Right renal cortex interstitium (tissue), 3 donors: ENCODE results near the gene TCEAL9. TPM values are rescaled to one million over a fixed set of nuclear protein-coding genes. Genes with fewer than 3 reads are reported as not detected.
"Not testable (repeated sequence)": the region's sequence is repeated elsewhere in the genome, so short reads cannot be mapped to it uniquely, and the experiment has no call there.

ENCODE experiments used
- DNase-seq, 3 donors: peaks; one replicate each; pipeline ENCODE4 v3.0.0-alpha.2; 2013; ENCODE audit warnings: low read depth in 3 of 3, low spot score in 2 of 3
- polyA plus RNA-seq, 3 donors: library from polyadenylated mRNA; unstranded; fragments of 120-200 nt; gene quantifications; one replicate each; pipeline ENCODE4 v1.2.1, GENCODE V29; 2013; ENCODE audit not compliant: insufficient read length in 3 of 3

Gene TCEAL9, protein sequence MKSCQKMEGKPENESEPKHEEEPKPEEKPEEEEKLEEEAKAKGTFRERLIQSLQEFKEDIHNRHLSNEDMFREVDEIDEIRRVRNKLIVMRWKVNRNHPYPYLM
- 100 to 1,000 TPM; 231 to 248 (median 239) TPM for polyA plus RNA-seq

DNA sequence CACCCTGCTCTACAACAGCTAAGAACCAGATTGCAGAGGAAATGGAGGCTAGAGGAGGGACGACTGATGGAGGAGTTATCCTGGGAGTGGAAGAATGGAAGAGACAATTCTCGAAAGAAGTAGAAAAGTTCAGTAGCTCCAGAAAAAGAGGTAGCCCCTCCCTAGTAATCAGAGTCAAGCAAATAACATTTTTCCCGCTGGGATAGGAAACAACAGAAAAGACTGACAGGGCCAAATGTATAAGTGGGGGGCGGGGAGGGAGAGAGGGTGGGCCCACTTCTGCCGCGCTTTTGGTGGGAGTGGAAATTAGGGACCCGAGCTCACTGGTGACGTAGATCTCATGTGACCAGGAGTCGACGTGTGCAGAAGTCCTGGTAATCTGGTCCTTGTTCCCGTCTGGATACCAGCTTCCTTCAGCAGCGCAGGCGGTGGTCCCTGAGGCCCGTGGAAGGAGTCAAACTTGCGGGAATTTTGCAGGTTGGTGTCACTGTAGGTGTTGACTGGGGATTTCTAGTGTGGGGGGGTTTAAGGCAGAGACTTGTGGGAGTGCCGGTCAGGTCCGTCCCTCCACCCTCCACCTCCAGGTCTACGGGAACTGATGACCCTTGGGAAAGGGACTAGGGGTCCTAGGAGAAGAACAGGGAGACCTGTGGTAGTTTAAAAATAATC lies at the start of gene TCEAL9:
TCEAL9 (plus strand) TSS at position 377 of the 669 bp plus-strand sequence. CDS start 1,179 bp downstream, outside the sequence.
- DNase-seq = peak in 1 of 3 donors; percentile 73

DNA sequence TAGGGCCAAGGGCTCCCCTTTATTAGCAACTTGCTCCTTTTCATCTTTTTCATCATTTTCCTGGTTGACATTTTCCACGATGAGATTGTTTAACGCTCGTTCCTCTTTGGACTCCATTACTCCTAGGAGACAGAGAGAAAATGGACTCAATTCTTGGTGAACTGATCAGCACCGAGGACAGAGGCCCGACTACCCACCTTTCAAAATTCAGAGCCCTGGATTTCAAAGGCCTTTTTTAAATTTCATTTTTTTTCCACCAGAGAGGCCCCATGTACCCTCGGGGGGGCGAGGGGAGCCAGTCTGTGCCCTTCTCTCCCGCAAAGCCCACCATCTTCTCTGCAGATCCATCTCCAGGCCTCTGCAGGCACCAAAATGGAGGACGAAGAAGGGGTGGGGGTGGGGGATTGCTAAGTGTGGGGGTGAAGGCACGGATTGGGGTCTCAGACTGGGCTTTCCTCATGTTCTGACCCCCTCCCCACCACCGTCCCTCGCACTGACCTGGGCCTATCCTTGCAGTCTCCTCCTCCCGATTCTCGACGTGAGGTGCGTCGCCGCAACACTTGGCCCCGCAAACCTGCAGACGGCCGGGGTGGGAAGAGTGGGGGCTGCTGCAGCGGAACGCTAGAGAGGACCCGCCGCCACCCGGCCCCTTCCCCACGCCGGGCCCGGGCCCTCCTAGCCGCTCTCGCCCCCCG lies 46.3 kb upstream of the TCEAL9 start:
- DNase-seq = no peak

DNA sequence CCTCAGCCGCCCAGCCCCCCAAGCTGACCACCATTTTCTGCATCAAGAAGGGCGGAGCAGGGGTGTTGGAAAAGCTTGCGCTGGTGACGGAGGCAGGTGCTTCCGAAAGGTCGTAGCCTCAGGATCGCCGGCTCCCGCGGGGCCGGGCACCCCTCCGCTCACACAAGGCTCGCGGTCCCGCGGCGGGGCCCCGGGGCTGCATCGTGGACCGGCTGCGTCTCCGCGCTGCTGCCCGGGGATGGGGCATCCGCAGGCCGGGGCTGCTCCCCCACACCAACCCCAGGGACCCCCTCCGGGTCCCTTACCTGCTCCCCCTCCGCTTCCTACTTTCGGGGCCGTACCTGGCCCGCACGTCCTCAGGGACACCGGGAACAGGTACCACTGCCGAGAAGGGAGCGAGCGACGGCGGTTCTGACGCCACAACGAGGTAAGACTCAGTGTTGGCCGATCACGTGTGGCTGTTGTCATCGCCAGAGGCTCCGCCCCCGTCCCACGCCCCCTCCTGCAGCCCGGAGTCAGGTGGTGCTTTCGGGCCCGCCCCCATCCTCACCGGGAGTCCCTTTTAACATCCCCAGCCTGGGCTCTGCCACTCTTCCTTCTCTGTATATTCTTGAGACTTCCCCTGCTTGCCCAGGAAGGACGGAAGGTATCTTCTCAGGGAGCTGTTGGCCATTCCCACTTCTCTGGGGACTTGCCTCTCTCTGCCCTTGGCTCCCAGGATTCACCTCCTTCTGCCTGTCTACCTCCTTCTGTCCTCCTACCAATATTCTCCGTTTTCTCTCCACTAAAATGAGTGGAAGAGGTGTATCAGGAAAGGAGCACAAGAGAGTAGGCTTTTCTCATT lies 45.5 kb upstream of the TCEAL9 start, which contains the start of gene BEX2:
BEX2 (minus strand) TSS at position 436 of the 844 bp plus-strand sequence. CDS start 1,014 bp downstream, outside the sequence.
- no peak for DNase-seq

DNA sequence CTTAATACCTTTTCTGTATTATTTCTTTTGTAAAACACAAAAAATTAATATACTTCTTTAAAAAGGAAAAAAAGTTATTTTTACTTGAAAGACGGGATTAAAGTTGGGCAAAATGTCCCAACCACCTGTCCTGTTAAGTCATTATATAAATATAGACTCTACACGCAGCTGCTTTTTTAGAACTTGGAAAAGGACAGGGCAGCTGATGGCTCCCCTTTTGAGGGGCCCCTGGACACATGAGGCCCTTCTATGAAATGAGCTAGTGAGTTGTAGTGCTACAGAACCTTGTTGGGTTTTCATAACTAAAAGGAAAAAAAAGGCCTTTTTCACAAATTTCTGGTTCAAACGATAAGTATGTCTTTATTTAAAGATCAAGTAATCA lies 44.9 kb upstream of the TCEAL9 start:
- no peak for DNase-seq

DNA sequence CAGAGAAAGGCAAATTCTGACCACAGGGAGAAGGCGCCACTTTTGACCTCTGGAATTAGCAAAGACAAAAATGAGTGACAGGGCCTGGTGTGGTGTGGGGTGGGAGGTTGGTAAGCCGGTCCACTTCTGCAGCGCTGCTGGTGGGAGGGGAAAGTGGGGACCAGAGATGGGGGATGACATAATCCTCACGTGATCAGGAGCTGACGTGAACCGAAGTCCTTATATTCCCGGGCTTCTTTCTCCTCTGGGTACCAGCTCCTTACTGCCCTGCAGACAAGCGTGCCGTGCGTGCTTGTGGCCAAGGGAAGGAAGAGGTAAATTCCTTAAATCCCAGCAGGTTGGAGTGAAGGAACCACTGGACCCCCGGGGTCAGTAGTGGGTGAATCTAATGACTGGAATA lies 26.3 kb upstream of the TCEAL9 start, which contains the start of gene TCEAL7:
TCEAL7 (plus strand) TSS at position 249 of the 400 bp plus-strand sequence. CDS start 1,165 bp downstream, outside the sequence.
- no peak for DNase-seq

DNA sequence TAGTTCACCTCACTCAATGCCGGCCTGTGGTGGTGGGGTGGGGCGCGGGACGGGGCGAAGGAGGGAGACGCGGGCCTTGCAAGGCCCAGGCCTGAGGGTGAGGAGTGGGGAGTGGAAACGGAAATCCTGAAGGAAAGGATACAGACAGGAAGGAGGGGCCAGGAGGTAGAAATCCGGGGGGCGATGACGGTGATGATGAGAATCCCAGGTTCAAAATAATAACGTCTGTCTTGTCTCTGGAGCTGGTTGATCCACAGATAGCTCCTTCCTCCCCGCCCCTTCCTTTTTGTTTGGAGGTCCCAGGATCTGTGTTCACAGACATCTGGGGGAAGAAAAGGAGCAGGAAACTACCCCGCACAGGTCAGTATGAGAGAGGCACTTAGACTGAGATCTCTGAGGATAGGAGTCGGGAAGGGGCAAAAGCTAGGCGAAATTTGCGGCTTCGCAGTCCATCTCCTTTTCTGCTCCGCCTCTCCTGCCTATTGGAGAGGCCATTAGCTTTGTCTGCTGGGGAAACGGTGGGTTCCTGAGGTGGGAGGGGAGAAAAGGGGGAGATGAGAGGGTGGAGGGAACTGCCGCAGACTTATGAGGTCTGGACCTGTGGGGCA lies 25.5 kb upstream of the TCEAL9 start:
- DNase-seq = no peak

DNA sequence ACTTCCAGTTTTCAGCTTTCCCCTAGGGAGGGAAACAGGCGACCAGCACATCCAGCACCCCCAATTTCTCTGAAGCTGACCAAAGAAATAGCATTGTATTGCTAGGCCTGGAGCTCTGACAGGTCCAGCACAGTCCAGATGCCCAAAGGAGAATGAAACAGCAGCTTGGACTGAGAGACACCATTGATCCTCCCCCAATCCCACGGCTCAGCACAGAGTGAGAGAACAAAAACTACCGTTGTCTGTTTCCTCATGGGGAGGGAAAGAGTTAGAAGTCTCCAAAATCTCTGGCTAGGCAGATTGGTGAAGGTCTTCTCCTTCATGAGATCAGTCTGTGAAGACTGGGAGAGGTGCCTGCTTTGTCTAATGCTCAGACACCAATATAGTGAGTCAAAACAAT lies 17.6 kb upstream of the TCEAL9 start:
- DNase-seq = no peak

DNA sequence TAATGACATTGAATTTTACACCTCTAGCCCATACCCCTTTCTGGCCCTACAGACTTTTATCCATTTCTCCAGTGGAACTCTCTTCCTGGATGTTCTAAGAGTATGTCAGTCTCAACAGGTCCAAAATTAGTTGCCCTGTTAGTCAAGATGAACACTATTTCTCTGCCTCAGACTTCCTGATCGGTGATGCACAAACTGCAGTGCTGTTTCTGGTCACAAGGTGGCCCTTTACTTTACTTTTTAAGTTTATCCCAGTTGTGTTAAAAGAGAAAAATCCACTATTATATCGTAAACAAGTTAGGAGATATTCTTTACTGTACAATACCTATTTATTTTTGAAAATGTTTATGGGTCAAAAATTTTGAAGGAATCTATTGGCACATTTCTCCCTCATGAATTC lies 13.2 kb upstream of the TCEAL9 start:
- no peak for DNase-seq

DNA sequence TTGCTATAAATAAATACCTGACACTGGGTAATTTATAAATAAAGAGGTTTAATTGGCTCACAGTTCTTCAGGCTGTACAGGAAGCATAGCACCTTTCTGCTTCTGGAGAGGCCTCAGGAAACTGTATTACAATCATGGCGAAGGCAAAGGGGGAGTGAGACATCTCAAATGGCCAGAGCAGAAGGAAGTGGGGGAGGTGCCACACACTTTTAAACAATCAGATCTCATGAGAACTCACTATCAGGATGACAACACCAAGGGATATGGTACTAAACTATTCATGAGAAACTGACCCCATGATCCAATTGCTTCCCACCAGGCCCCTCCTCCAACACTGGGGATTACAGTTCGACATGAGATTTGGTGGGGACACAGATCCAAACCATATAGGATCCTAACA lies 11.7 kb upstream of the TCEAL9 start:
- no peak for DNase-seq

DNA sequence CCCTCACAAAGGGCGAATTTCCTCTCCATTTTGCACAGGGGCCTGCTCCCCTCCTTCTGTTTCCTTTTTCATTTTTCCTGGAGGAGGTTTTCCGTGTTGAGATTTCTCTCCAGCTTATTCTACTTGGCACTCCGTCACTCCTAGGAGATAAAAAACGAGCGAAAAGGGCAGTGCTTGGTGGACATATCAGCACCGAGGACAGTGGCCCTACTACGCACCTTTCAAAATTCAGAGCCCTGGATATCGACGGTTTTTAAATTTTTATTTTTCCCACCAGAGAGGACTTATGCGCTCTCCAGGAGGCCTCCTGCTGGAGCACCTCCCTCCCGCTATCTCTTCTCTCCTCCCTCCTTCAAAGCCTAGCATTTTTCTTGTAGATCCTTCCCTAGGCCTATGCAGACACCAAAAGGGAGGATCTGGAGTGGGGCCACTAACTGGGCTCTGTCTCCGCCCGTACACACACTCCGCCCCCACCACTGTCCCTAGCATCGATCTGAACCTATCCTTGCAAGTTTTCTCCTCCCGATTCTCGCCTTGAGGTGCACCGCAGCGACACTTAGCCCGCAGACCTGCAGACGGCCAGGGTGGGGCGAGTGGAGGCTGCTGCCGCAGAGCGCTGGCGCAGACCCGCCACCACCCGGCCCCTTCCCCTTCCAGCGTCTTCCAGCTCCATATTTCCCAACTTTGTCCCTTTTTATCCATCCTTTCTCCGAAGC lies 8.5 kb upstream of the TCEAL9 start:
- no peak for DNase-seq

DNA sequence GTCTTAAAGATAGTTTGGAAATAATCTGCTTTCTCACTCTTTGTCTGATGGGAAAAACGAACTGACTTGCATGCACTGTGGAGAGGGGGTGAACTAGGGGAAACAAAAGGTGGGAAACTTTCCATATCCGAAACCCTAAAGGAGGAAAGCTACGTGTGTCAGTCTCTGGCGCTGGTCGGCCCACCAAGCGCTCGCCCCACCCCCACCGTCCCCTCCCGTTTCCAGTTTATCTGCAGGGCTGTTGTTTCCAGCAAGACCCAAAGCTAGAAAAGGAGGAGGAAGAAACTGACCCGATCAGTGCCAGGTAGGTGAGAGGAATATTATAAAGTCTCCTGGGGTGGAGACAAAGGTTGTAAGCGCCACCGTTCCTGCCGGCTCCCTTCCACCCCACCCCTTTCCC lies 552 bp downstream of the TCEAL9 start:
- no peak for DNase-seq

DNA sequence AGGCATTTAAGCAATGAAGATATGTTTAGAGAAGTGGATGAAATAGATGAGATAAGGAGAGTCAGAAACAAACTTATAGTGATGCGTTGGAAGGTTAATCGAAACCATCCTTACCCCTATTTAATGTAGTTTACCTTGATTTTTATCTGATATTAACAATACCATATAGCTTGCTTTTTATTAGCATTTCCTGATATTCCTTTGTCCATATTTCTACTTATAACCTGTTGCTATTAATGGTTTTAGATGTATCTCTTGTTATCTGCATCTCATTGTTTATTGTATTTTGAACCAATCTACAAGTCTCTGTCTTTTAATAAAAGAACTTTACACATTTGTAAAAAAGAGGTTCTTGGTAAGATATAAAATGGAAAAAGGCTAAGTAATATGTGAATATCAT lies 1.6 kb downstream of the TCEAL9 start:
- no peak for DNase-seq

DNA sequence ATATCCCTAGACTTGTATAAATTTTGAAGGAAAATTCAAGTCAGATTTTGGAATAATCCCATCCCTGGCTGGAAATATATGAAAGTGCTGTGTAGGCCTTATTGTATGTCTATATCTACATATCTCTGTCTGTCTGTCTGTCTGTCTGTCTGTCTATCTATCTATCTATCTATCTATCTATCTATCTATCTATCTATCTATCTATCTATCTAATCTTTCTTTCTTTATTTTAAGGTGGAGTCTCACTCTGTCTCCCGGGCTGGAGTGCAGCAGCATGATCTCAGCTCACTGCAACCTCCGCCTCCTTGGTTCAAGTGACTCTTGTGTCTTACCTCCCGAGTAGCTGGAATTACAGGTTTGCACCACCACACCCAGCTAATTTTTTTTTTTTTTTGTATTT lies 3.3 kb downstream of the TCEAL9 start:
- DNase-seq = not testable (repeated sequence)

DNA sequence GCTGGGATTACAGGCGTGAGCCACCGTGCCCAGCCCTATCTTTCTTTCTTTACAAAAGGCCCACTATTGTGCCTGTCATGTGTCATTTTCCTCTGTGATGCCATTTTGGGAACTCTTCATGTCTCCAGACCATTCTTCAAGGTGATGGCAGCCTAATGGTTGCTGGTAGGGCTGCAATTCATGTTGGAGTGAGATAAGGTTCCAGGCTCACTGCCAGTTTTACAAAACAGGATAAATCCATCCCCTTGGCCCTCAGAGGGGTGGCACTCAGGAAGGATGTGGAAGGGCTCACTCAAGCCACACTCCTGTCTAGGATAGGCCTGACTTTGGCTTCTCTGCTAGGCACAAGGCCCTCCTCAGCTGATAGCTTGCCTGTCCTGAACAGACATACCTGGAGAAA lies 3.8 kb downstream of the TCEAL9 start:
- no peak for DNase-seq

DNA sequence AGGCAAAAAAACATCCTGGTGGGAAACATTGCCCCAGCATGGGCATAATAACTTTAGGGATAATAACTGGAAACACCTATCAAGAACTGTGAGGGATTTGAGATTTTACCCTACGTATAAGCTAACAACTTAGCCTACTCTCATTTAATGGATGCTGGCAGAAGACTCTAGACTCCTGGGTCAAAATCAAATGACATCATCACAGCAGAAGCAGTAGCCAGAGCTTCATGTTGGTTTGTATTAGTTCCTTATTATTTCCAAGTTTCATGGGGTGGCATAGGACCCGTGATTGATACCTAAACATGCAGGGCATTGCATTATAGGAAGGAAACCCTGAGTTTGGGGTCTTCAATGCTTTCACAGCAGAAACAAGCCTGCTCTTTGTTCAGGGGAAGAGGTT lies 4.6 kb downstream of the TCEAL9 start:
- no peak for DNase-seq

DNA sequence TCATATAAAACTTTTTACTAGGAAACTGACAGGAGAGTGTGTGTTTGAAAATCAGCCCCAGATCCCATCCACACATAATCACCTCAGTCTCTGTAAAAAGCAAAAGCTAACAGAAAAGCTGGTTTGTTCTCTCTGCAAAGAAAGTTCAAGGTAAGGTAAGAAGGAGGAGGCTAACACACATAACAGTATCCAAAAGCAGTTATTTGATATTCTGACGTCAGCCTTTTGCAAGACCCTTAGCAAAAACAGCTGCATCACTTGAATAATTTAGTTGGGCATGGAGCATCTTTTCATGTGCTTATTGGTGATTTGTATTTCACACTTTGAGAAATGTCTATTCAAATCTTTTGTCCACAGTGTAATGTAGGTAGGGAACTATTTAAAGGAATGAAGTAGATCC lies 5.5 kb downstream of the TCEAL9 start:
- no peak for DNase-seq

DNA sequence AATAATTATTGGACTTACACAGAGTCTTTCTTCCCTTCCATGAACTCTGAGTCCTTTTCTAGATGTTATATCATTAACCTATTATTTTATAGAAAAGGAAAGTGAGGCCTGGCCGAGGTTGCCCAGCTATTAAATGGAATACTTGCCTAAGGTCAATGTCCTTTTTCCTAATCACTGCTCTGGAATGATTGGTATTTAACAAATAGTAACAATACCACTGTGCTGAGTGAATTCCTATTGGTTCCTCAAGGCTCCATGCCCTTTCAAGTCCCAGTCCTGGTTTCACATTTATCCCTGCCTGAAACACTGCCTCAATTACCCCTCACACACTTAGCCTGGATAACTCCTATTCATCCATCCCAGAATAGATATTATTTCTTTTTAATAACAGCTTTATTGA lies 6.2 kb downstream of the TCEAL9 start:
- no peak for DNase-seq

DNA sequence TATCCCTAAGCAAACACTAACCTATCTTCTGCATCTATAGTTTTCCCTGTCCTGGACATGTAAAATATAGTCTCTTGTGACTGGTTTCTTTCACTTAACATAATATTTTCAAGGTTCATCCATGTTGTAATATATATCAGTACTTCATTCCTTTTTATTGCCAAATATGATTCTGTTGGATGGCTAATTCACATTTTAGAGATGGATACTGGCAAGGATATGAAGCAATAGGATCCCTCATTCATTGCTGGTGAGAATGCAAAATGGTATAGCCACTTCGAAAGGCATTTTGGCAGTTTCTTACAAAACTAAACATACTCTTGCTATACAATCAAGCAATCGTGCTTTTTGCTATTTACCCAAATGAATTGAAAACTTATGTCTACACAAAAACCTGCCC lies 6.7 kb downstream of the TCEAL9 start:
- no peak for DNase-seq

DNA sequence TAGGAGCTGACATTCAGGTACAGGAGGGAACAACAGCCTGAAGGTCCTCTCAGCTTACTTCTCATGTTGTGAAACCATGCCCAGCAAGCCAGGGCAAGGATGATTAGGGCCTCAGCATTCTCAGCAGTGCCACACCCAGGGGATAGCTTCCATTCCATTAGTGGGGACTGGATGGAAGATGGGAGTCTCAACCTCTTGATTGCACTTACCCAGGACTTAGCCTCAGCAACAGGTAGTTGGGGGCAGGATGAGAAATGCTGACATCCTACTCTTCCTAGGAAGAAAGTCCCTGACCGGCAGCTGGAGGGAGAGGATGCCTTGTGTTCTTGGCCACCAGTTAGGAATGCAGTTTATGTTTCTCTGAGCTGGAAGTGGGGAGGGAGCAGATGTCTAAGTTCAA lies 11.2 kb downstream of the TCEAL9 start:
- no peak for DNase-seq

DNA sequence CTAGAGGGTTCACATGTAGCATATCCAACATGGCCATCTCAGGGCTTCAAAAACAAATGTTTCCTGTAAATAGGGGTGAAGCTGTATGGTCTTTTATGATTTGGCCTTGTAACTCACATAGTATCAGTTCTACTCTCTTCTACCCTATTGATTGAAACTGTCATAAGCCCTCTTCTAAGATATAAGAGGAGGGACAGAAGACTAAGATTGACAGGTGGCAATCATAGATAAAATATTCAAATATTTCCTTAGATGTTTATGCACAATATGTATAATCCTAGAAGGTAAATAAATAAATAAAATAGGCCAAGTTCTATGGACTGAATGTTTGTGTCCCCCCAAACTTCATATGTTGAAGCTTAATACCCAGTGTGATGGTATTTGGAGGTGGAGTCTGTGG lies 13.2 kb downstream of the TCEAL9 start:
- DNase-seq = no peak
